Ureter (tissue), 1 donor: ENCODE results near the gene GAL3ST2. TPM values are rescaled to one million over a fixed set of nuclear protein-coding genes. Genes with fewer than 3 reads are reported as not detected.

Experiments
- DNase-seq: peaks from one replicate; pipeline ENCODE4 v3.0.0-alpha.2; 2020; ENCODE audit warnings: low spot score
- total RNA-seq: library from RNA; stranded (reverse); gene quantifications from one replicate; pipeline ENCODE4 v1.2.4, GENCODE V29; 2023
- donor health status: DM: yes; HTN: yes; CAD: no.

Gene GAL3ST2
- total RNA-seq, 1 donor from 2014 or later = 0.47 TPM

DNA sequence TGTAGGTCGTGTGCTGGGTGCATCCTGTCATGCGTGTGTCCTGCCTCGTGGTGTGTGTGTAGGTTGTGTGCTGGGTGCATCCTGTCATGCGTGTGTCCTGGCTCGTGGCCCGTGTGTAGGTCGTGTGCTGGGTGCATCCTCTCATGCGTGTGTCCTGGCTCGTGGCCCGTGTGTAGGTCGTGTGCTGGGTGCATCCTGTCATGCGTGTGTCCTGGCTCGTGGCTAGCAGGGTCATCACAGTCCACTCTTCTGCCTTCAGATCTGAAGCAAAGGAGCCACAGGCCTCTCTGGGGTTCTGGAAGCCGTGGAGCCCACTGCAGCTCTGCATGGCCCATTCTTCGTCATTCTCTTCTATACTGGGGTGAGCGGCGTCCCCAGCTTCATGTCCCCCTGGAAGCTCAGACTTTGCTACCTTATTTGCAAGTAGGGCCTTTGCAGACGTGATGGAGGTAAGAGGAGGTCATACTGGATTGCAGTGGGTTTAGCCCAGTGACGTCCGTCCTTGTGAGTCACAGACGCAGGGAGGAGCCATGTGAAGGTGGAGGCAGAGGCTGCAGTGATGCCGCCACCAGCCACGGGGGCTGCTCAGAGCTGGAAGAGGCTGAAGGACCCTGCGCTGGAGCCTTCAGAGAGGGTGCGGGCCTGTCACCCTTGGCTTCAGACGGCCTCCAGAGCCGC is 43.5 kb downstream of the GAL3ST2 start:
- peak; percentile 29 for DNase-seq

DNA sequence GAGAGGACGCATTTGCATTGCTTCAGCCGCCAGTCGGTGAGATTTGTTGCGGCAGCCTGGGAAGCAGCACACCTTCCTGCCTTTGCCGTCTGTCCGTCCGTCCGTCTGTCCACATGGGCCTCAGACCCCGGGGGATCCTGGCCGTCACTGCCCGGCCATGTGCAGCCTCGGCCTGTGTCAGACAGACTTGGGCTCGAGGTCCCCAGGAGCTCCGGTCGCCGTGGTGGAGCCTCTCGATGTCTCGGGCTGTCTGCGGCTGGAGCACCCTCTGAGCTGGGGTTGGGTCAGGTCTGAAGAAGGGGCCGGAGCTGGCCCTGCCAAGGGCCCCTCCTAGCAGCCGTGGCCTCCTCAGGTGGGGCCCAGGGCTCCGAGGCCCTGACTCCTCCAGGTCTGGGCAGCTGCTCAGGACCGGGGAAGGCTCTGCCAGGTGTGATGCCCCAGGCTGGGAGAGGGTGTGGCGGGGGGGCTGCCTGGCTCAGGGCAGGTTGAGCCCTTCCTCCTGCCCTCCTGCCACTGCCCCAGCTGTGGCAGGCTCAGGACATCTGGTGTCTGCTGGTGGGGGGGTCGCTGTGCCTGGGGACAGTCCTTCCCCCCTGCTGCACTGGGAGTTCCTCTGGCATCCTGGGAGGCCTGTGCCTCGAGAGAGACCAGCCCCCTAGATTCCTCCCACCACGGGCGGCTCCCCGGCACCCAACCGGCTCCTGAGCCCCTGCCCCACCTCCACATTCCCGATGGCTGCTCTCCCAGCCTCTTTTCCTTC is 44.2 kb downstream of the GAL3ST2 start:
- DNase-seq = peak; percentile 36

DNA sequence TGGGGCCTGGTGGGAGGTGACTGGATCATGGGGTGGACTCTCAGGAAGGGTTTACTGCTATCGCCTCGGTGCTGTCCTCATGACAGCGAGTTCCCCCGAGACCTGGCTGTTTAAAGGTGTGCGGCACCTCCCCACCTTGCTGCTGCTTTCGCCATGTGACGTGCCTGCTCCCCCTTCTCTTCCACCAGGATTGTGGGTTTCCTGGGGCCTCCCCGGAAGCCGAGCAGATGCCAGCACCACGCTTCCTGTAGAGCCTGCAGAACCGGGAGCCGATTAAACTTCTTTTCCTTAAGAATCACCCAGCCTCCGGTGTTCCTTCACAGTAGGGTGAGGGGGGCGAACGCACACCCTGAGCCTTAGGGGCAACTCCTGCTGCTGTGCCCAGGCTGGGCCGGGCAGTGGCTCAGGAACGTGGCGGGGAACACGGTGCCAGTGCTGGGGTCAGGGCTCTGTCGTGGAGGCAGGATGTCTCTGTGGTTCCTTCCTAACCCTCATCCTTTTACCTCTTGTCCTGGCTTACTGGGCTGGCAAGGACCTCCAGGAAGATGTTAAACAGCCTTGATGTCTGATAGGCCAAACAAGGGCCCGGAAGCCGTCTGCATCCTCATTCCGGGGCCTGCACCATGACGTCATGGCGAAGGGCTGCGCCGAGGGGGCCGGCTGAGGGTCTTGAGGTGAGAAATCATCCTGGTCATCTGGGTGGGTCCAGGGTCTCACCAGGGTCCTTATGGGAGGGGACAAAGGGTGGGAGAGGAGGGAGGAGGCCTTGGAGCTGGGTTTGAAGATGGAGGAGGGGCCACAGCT is 45.0 kb downstream of the GAL3ST2 start:
- peak; percentile 40 for DNase-seq

DNA sequence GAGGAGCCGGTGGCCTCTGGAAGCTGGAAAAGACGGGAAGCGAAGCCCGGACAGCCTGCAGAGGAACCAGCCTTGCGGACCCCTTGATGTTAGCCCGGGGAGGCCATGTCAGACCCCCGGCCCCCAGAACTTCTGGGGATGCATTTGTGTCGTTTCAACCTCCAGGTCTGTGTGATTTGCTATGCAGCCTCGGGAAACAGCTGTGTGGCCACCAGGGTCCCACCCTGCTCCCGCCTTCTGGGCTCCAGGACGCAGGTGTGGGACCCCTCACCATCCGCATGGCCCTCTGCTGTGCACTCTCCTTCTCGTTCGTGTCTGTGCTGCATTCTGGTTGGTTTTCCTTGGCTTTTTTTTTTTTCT is 45.6 kb downstream of the GAL3ST2 start:
- DNase-seq = no peak

DNA sequence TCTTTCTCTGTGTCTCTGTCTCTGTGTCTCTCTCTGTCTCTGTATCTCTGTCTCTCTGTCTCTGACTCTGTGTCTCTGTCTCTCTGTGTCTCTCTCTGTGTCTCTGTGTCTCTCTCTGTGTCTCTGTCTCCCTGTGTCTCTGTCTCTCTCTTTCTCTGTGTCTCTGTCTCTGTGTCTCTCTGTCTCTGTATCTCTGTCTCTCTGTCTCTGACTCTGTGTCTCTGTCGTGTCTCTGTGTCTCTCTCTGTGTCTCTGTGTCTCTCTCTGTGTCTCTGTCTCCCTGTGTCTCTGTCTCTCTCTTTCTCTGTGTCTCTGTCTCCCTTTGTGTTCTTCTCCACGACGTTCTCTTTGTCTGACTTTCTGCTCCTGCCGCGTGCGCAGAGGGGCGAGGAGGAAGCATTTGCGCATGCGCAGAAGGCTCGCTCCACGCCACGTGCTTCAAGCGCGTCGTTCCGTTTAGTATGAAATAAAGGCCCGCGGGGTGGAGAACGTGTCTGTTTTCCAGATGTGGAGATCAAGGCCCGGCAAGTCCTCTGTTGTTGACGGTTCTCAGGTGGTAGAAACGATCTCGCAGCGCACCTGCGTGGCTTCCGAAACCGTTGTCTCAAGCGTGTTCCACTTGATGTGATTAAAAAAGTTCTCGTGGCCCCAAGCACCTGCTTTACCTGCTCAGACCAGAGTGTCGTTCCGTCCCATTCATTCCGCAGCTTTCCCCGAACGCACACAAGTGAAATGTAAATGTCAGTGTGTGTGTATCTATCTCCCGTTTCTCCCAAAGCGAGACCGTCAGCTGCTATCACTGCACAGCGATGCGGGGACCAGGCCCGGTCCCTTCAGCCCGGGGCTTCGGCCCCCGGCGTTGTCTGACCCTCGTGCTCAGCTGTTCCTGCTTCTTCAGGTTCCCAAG is 47.2 kb downstream of the GAL3ST2 start:
- DNase-seq = peak; percentile 32

DNA sequence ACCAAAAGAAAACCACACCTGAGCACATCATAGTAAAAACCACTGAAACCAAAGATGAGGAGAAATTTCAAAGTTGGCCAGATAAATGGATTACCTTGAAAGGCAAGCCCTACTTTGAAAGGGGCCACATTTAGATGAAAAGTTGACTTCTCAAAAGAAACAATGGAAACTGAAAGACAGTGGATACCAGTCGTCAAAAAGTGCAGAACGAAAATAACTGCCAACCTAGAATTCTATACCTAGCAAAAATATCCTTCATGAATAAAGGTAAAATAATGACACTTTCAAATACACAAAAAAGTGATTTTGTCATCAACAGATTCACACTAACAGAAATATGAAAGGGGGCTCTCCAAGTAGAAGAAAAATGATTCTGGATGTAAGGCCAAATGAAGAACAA is 50.8 kb downstream of the GAL3ST2 start:
- no peak for DNase-seq

DNA sequence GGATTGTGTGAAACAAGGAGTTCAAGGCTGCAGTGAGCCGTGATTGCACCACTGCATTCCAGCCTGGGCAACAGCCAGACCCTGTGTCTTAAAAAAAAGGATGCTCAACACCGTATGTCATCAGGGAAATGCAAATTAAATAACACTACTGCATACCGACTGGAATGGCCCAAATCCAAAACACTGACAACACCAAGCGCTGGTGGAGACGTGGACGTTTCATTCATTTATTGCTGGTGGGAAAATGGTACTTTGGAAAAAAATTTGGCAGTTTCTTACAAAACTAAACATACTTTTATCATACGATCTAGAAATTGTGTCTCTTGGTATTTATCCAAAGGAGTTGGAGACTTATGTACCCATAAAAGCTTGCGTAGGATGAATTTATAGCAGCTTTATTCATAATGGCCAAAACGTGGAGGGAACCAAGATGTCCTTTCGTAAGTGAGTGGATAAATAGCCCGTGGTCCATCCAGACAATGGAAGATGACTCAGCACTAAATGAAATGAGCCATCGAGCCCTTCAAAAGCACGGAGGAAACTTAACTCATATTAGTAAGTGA is 56.6 kb downstream of the GAL3ST2 start:
- DNase-seq = peak; percentile 58

DNA sequence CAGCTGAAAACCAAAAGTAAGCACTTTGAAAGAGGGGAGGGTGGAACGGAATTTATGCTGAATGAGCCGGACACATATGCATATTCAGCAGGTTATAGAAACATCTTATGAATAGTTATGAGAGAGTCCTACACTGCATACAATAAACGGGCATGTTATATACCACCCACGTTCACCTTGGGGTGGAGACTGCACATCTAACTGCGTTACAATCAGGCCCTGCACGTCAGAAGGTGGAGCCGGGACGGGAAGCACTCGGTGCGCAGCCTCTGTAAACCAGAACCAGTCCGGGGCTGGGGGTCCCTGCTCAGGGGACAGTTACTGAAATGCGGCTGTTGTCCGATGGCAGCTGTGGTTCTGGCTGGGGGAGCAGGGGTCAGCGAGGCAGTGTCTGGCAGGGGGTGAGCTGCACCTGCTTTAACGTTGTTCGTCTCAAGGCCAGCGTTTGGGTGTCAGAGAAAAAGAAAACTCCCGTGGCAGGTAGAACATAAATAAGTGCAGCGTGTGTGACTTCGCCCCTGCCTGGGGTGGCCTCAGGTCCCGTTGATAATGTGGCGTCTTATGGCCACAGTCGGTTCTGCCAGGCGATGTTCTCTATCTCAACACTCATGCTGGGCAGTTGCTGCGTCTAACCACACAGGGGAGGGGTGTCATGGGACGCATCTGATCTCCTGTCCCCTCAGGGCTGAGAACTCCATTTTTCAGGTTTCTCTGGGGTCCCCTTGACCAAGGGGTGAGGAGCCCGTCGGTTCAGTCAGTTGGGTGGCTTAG is 57.3 kb downstream of the GAL3ST2 start:
- DNase-seq = peak; percentile 42

DNA sequence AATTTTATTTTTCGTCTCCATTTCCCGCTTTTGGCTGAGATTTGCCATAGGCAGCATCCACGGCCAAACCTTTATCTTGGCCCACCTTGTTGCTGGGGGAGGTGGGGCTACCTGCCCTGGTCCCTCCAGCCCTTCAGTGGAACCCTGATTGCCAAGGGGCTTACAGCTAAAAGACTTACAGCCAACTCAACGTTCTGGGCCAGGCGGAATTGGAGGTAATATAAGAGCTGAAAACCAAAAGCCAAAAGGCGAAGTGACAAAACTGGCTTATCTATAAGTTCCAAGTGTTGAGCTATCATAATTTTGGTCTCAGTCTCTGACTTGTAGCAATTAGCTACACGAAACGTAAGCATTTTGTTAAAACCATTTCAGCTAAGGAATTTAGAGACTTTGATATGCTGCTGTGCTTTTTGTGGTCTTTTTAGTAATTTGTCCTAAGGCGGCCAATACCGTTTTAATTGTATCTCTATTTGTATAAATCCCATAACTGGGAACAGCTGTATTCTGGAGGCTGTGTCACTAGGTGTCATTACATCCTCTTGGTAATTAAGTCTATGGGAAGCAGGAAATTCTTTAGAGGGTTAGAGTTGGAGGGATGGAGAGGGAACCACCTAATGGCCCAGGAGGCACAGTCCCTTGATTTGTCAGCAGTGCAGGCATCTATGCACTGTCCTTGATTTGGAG is 58.0 kb downstream of the GAL3ST2 start:
- DNase-seq = peak; percentile 35

DNA sequence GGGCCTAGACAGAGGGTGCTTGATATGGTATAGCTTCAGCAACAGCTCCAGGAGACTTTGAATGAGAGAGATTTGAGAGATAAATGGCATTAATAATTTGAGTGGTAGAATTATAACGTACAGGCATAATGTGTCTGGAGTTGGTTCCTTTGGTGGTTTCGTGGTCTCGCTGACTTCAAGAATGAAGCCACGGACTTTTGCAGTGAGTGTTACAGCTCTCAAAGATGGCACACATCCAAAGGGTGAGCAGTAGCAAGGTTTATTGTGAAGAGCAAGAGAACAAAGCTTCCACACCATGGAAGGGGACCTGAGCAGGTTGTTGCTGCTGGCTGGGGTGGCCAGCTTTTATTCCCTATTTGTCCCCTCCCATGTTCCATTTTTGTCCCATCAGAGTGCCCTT is 59.0 kb downstream of the GAL3ST2 start:
- no peak for DNase-seq

DNA sequence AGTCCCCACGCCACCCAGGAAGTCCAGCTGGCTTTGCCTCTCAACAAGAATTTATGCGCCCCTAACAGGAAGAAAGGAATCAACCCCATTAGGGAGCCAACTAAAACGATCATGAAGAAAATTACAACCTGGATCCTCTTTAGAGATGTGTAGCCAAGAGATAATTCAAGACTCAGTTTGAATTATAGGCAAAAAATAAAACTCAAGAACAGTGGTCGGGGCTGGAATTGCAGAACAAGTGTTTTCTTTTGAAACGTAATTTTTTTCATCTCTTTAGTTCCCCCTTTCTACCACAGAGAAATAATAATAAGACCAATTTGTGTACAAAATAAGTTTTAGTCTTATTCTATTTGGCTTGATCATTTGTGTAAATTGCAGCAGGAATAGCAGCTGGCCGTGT is 59.7 kb downstream of the GAL3ST2 start:
- DNase-seq = no peak

DNA sequence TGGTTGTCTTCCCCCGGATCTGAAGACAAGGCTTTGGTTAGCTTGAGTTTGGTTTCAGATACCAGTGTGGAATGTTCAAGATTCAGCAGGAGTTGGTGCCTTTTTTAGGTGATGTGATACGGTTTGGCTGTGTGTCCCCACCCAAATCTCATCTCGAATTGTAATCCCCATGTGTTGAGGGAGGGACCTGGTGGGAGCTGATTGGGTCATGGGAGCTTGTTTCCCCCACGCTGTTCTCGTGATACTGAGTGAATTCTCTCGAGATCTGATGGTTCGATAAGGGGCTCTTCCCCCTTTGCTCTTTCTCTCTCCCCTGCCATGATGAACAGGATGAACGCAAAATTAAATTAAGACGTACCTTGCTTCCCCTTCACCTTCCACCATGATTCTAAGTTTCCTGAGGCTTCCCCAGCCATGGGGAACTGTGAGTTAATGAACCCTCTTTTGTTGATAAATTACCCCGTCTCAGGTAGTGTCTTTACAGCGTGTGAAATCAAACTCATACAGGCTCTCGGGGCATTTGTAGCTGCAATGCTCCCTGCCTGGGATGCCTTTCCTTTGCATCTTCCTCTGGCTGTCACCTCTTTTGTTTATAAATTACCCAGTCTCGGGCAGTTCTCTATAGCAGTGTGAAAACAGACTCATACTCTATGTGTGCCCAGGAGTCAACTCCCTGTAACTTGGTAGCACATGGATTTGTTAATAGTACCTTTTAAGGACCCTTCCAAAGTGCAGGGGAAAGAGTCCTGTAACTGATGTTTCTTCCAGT is 60.8 kb downstream of the GAL3ST2 start:
- peak; percentile 10 for DNase-seq

DNA sequence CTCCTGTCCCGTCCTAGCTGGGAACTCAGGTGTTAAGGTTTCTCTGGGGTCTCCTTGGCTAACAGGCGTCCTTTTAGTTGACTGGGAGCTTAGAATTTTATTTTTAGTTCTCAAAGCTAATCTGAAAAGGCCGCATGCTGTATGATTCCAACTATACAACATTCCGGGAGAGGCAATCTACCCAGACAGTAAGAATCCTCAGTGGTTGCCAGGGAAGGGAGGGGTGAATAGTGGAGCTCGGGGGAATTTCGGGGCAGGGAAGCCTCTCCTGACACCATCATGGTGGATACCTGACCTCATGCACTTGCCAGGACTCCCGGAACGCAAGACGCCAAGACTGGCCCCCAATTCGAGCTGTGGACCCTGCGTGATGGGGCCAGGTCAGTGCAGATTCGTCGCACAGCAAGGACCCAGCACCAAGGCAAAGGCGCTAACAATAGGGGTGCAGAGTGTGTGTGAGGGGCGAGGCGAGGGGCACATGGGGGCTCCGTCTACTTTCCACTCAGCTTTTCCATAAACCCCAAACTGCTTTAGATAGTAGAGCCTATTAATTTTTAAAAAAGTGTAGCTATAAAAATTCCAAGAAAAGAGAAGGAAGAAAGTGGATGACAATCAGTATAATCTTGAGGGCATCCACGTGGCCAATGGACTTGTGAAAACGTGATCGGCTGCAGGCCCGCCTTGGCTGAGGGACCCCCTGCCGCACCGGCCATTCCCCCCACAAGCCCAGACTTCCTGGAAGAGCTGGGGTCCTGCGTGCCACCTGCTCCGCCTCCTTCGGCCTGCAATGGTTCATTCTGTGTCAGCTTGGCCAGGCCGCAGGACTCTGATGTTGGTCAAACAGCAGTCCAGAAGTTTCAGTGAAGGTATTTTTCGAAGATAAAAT is 64.8 kb downstream of the GAL3ST2 start:
- peak; percentile 39 for DNase-seq

DNA sequence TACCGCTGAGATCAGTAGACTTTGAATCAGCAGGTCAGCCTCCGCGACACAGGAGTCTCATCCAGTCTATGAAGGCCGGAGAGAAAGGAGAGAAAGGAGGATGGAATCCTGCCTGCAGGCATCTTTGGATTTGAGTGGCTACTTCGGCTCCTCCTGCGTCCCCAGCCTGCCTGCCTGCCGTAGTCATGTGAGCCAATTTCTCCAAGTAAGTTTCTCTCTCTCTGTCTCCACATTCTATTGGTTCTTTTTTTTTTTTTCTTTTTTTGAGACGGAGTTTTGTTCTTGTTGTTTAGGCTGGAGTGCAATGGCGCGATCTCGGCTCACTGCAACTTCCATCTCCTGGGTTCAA is 65.4 kb downstream of the GAL3ST2 start:
- DNase-seq = peak; percentile 35

DNA sequence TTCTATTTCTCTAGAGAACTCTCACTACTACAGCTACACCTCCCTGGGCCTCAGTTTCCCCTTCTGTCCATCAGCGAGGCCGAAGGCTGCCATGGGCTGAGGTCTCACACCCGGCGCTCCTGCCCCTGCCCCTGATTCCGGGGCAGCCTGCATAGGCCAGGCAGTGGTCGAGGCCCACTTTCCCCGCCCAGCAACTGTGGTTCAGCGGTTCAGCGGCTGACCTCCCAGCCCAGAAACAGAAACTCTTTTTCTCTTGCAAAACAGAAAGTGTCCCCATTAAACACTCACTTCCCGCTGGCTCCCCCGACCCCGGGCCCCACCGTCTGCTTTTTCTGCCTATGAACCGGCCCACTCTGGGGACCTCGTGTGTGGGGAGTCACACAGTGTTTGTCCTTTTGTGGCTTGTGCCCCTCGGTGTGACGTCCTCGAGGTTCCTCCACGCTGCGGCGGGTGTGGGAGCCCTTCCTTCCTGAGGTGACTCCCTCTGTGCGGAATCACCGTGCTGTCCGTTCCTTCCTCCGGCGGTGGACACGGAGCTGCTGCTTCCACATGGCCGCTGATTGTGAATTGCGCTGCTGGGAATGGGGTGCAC is 66.1 kb downstream of the GAL3ST2 start:
- DNase-seq = peak; percentile 70

DNA sequence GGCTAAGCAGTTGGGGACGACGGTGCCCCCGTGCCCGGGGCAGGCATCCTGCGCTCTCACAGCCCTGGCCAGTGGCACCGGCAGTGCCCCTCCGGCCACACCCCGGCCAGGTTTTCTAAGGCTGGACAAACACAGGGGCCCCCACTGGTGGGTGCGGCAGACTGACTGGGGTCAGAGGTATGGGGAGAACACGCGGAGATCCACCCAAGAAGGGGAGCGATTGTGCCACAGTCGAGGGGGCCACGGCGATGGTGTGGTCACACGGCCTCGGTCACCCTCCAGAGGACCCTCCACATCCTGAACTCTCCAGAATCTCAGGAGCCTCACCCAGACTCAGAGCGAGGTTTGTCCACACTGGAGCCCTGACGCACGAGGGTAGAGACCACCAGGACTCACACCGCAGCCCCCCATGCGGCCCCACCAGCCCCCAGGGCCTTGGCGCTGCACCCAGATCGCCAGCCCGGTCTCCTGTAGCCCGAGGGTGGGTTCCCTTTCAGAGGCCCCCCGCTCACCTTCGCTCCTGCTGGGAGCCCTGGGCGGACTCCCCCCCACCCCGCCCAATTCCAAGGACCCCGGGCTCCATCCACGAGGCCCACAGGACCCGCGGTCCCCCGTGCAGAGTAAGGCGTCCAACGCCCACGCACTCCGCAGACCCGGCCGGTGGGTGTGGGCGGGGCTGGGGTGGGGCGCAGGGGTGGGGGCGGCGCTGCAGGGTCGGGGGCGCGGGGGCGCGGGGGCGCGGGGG is 66.9 kb downstream of the GAL3ST2 start:
- DNase-seq = peak; percentile 45
